Measurements from ENCODE around the gene MARCKS.

DNA sequence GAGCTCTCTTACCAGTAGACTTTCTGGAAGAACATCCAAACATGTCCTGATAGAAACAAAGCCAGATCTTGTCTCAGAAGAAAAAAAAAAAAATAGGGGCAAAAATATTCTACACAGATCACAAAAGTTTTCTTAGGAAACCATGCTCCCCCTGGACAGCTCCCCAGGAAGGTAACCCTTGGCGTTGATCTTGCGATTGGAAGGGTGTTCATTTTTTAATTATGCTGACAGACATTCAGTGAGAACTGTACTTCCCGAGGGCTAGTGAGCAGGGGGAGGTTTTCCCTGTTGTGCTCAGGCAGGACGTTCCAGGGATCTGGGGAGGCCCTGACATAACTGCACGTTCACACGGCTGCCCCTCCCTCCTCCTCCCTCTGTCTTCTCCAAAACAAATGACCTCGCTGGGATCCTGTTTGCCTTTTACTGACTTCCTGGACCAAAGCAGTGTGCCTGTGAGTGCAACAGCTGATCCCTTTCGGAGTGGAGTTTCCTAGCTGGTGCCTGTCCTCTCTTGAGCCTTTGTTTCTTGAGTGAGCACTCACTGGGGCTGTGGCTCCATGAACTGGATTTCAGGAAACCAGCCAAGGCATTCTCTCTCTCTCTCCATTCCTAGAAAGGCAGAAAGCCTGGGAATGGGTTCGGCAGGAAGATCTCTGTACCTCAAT is 46.7 kb downstream of the MARCKS start:
- TF ChIP-seq POLR2AphosphoS5 (IDR thresholded peaks at IDR 0.05; ENCODE audit: borderline replicate concordance, low read depth, low read length) (no peak), EZH2 (IDR thresholded peaks at IDR 0.05) (no peak)

Data from SK-N-MC (cell line).